Skeletal muscle tissue (tissue), 4 donors: ENCODE measurements around the gene AUTS2. TPM values are rescaled to one million over a fixed set of nuclear protein-coding genes. Genes with fewer than 3 reads are reported as not detected.
A peak's percentile ranks its signal among the peaks of the same experiment; 100 is the strongest.

Experiments
- H3K27ac ChIP-seq: one replicate; pipeline ENCODE4 v1.7.0; 2013; ENCODE audit warnings: mild to moderate bottlenecking, low read depth, low read length, inconsistent platforms
- H3K27me3 ChIP-seq, 3 donors: one replicate each; pipeline ENCODE4 v1.7.0; 2013; ENCODE audit warnings: low read length in 3 of 3; ENCODE audit not compliant: control insufficient read depth in 3 of 3, insufficient read depth in 3 of 3
- H3K36me3 ChIP-seq, 3 donors: one replicate each; pipeline ENCODE4 v1.7.0; 2013; ENCODE audit warnings: low read length in 3 of 3; ENCODE audit not compliant: control insufficient read depth in 3 of 3, insufficient read depth in 3 of 3
- H3K4me1 ChIP-seq, 3 donors: one replicate each; pipeline ENCODE4 v1.7.0; 2013; ENCODE audit warnings: low read length in 3 of 3, mild to moderate bottlenecking in 3 of 3; ENCODE audit not compliant: control insufficient read depth in 3 of 3, insufficient read depth in 3 of 3
- H3K4me3 ChIP-seq, 3 donors: one replicate each; pipeline ENCODE4 v1.7.0; 2013; ENCODE audit warnings: low read length in 3 of 3
- H3K9ac ChIP-seq, 3 donors: one replicate each; pipeline ENCODE4 v1.7.0; 2013; ENCODE audit warnings: low read length in 3 of 3, mild to moderate bottlenecking in 3 of 3, moderate library complexity in 2 of 3, low read depth in 1 of 3
- H3K9me3 ChIP-seq, 3 donors: one replicate each; pipeline ENCODE4 v1.7.0; 2013; ENCODE audit warnings: low read length in 3 of 3; ENCODE audit not compliant: control insufficient read depth in 3 of 3
- total RNA-seq: library from RNA; depleted of rRNA; stranded (reverse); fragments of >200 nt; gene quantifications from one replicate; pipeline ENCODE4 v1.2.3, GENCODE V29; 2014
- donor health status: Osteomylitis.

AUTS2 gene
- total RNA-seq, 1 donor from 2014 or later, result 43.3 TPM

GRCh38 chr7:69957661-69958060 is 359.4 kb downstream of the AUTS2 start:
- H3K27ac ChIP-seq, result no peak overlapping the region
- H3K4me1 ChIP-seq, result peaks cover 11 to 15% (median 11%) of the 10 kb centered on the region in 3 donors
- H3K9me3 ChIP-seq, result no peaks in the 10 kb centered on the region

GRCh38 chr7:69959789-69960499 is 361.7 kb downstream of the AUTS2 start:
- H3K9ac ChIP-seq, result no peak overlapping the region
- peaks cover 12 to 19% (median 15%) of the 10 kb centered on the region in 3 donors for H3K4me1 ChIP-seq
- no peaks in the 10 kb centered on the region for H3K9me3 ChIP-seq
- no peak overlapping the region for H3K27ac ChIP-seq
- H3K27me3 ChIP-seq, result no peaks in the 10 kb centered on the region
- no peaks in the 10 kb centered on the region for H3K36me3 ChIP-seq
- no peak overlapping the region for H3K4me3 ChIP-seq

More at GRCh38 chr7:69957661-69958060, 359.4 kb downstream of the AUTS2 start:
- H3K27me3 ChIP-seq, result no peaks in the 10 kb centered on the region
- no peak overlapping the region for H3K4me3 ChIP-seq
- H3K9ac ChIP-seq, result no peak overlapping the region
- H3K36me3 ChIP-seq, result no peaks in the 10 kb centered on the region

GRCh38 chr7:69961436-69961835 is 363.2 kb downstream of the AUTS2 start:
- no peaks in the 10 kb centered on the region for H3K27me3 ChIP-seq

GRCh38 chr7:69962186-69963065 is 364.2 kb downstream of the AUTS2 start:
- H3K27me3 ChIP-seq, result no peaks in the 10 kb centered on the region
- peak overlapping the region; percentile 7 for H3K27ac ChIP-seq
- H3K4me3 ChIP-seq, result peak overlapping the region in 2 of 3 donors; percentile 16 to 34
- no peaks in the 10 kb centered on the region for H3K9me3 ChIP-seq
- no peaks in the 10 kb centered on the region for H3K36me3 ChIP-seq
- no peak overlapping the region for H3K9ac ChIP-seq
- peaks cover 18 to 23% (median 20%) of the 10 kb centered on the region in 3 donors for H3K4me1 ChIP-seq

More at GRCh38 chr7:69961436-69961835, 363.2 kb downstream of the AUTS2 start:
- no peak overlapping the region for H3K27ac ChIP-seq
- H3K9me3 ChIP-seq, result no peaks in the 10 kb centered on the region
- H3K4me3 ChIP-seq, result no peak overlapping the region
- H3K4me1 ChIP-seq, result peaks cover 12 to 19% (median 15%) of the 10 kb centered on the region in 3 donors
- H3K9ac ChIP-seq, result no peak overlapping the region
- H3K36me3 ChIP-seq, result no peaks in the 10 kb centered on the region

GRCh38 chr7:69963393-69963792 is 365.1 kb downstream of the AUTS2 start:
- H3K27me3 ChIP-seq, result no peaks in the 10 kb centered on the region
- H3K4me3 ChIP-seq, result no peak overlapping the region
- H3K9me3 ChIP-seq, result no peaks in the 10 kb centered on the region
- no peak overlapping the region for H3K27ac ChIP-seq
- H3K9ac ChIP-seq, result no peak overlapping the region
- H3K4me1 ChIP-seq, result peaks cover 18 to 22% (median 20%) of the 10 kb centered on the region in 3 donors
- no peaks in the 10 kb centered on the region for H3K36me3 ChIP-seq

- Histone ChIP-seq H3K4me1 (peaks cover 13 to 18% (median 16%) of the 10 kb centered on the region in 3 donors), H3K27me3 (no peaks in the 10 kb centered on the region), H3K9ac (no peak overlapping the region), H3K9me3 (no peaks in the 10 kb centered on the region), H3K4me3 (no peak overlapping the region), H3K27ac (no peak overlapping the region), H3K36me3 (no peaks in the 10 kb centered on the region)
These were observed 368.7 kb downstream of the AUTS2 start for GRCh38 chr7:69966766-69967591.

- H3K9me3 ChIP-seq, result no peaks in the 10 kb centered on the region
- H3K9ac ChIP-seq, result no peak overlapping the region
- peaks cover 6 to 9% (median 7%) of the 10 kb centered on the region in 3 donors for H3K4me1 ChIP-seq
- H3K36me3 ChIP-seq, result no peaks in the 10 kb centered on the region
- H3K4me3 ChIP-seq, result peak overlapping the region in 1 of 3 donors; percentile 14
- H3K27me3 ChIP-seq, result no peaks in the 10 kb centered on the region
- no peak overlapping the region for H3K27ac ChIP-seq
These were observed 369.6 kb downstream of the AUTS2 start for GRCh38 chr7:69967689-69968450.

- Histone ChIP-seq H3K27me3 (no peaks in the 10 kb centered on the region), H3K9me3 (no peaks in the 10 kb centered on the region), H3K27ac (no peak overlapping the region), H3K4me3 (no peak overlapping the region), H3K36me3 (no peaks in the 10 kb centered on the region), H3K4me1 (peaks cover 5 to 8% (median 6%) of the 10 kb centered on the region in 3 donors), H3K9ac (no peak overlapping the region)
These were observed 370.8 kb downstream of the AUTS2 start for GRCh38 chr7:69968969-69969556.

GRCh38 chr7:69981646-69982045 is 383.4 kb downstream of the AUTS2 start:
- Histone ChIP-seq H3K9ac (no peak overlapping the region), H3K36me3 (no peaks in the 10 kb centered on the region), H3K4me3 (no peak overlapping the region), H3K27ac (no peak overlapping the region), H3K27me3 (no peaks in the 10 kb centered on the region), H3K9me3 (peaks cover 0 to 3% (median 0%) of the 10 kb centered on the region in 3 donors), H3K4me1 (no peaks in the 10 kb centered on the region)
